ENCODE data around the gene CPNE8. TPM values are rescaled to one million over a fixed set of nuclear protein-coding genes. Genes with fewer than 3 reads are reported as not detected.
A peak's percentile ranks its signal among the peaks of the same experiment; 100 is the strongest.

CPNE8 gene
- total RNA-seq, 2 donors from 2014 or later: 7.6 to 9.6 TPM

DNA sequence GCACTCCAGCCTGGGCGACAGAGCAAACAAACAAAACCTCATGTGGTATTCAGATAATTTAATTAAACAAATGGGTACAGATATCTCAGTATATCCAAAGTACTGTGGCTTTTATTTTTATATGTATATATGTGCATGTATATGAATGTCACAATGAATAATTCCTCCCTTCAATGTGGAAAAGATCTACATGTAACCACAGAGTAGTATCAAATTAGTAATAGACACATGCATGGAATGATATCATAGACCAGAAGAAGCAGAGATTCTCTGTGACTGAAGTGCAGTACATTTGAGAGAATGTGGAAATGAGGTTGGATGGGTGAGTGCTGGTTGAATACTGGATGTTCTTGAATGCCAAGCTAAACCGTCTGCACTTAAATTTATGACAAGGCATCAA is 222.9 kb downstream of the CPNE8 start:
- TF ChIP-seq POLR2A (IDR thresholded peaks at IDR 0.05) (no peak), CTCF (IDR thresholded peaks at IDR 0.05) (no peak)
- no peaks in the 10 kb centered on the region for H3K4me1 ChIP-seq
- ATAC-seq (no peak), DNase-seq (no peak)
- no peaks in the 10 kb centered on the region for H3K9me3 ChIP-seq
- 65 to 69% methylated on average over 2 of the region's 2 CpGs for WGBS, 2 donors
- no peak overlapping the region for H3K4me3 ChIP-seq
- H3K27ac ChIP-seq: no peak overlapping the region
- H3K27me3 ChIP-seq: no peaks in the 10 kb centered on the region
- no peaks in the 10 kb centered on the region for H3K36me3 ChIP-seq (replicated peaks in 1 of 2; ENCODE audit: insufficient read depth in 1 of 2, low read depth in 2 of 2)
- intact Hi-C loops (cut with DNase I): no loop called here

- intact Hi-C loops (cut with DNase I): no loop called here
- no peaks in the 10 kb centered on the region for H3K9me3 ChIP-seq
- H3K4me3 ChIP-seq: no peak overlapping the region
- no peaks in the 10 kb centered on the region for H3K27me3 ChIP-seq
- DNase-seq (no peak), ATAC-seq (no peak)
- no peaks in the 10 kb centered on the region for H3K4me1 ChIP-seq
- no peak overlapping the region for H3K27ac ChIP-seq
- 41 to 63% methylated on average over 2 of the region's 2 CpGs for WGBS, 2 donors
- TF ChIP-seq CTCF (IDR thresholded peaks at IDR 0.05): no peak
- TF ChIP-seq POLR2A (IDR thresholded peaks at IDR 0.05): no peak
- no peaks in the 10 kb centered on the region for H3K36me3 ChIP-seq (replicated peaks in 1 of 2; ENCODE audit: insufficient read depth in 1 of 2, low read depth in 2 of 2)
These were observed 235.9 kb downstream of the CPNE8 start for GRCh38 chr12:38669530-38669929.

DNA sequence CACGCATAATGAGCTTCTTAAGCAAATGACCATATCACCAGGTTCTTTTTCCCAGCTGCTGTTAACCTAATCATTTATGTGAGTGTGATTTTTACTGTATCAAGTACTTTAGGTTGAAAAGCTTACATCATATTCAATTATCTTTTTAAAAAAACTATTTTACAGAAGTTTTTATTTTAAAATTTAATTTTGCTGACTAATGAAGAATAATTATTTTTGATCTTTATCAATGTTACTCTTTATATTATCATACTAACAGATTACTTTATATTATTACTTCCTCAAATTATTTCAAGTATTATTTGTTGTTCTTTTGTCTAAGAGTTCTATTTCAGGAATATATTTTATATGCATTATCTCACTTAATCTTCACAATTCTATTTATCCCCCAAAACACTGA is 236.3 kb downstream of the CPNE8 start:
- Histone ChIP-seq H3K36me3 (replicated peaks in 1 of 2; ENCODE audit: insufficient read depth in 1 of 2, low read depth in 2 of 2) (no peaks in the 10 kb centered on the region), H3K27me3 (no peaks in the 10 kb centered on the region), H3K4me1 (no peaks in the 10 kb centered on the region), H3K4me3 (no peak overlapping the region), H3K9me3 (no peaks in the 10 kb centered on the region), H3K27ac (no peak overlapping the region)
- DNase-seq: no peak
- 60 to 79% methylated on average over 1 of the region's 1 CpG for WGBS, 2 donors
- TF ChIP-seq CTCF (IDR thresholded peaks at IDR 0.05): no peak
- TF ChIP-seq POLR2A (IDR thresholded peaks at IDR 0.05): no peak
- intact Hi-C loops (cut with DNase I): no loop called here
- no peak for ATAC-seq

GRCh38 chr12:38666425-38666824 is 239.0 kb downstream of the CPNE8 start:
- ATAC-seq: no peak
- DNase-seq: no peak
- Histone ChIP-seq H3K36me3 (replicated peaks in 1 of 2; ENCODE audit: insufficient read depth in 1 of 2, low read depth in 2 of 2) (no peaks in the 10 kb centered on the region), H3K4me1 (no peaks in the 10 kb centered on the region), H3K9me3 (peaks cover 0 to 4% (median 0%) of the 10 kb centered on the region in 3 donors), H3K27me3 (no peaks in the 10 kb centered on the region), H3K27ac (no peak overlapping the region), H3K4me3 (no peak overlapping the region)
- intact Hi-C loops (cut with DNase I): no loop called here
- TF ChIP-seq POLR2A (IDR thresholded peaks at IDR 0.05) (no peak), CTCF (IDR thresholded peaks at IDR 0.05) (no peak)
- 69 to 75% methylated on average over 6 of the region's 6 CpGs for WGBS, 2 donors

GRCh38 chr12:38664661-38665269 is 240.6 kb downstream of the CPNE8 start:
- ATAC-seq (no peak), DNase-seq (no peak)
- Histone ChIP-seq H3K36me3 (replicated peaks in 1 of 2; ENCODE audit: insufficient read depth in 1 of 2, low read depth in 2 of 2) (no peaks in the 10 kb centered on the region), H3K4me1 (no peaks in the 10 kb centered on the region), H3K9me3 (peaks cover 0 to 4% (median 0%) of the 10 kb centered on the region in 3 donors), H3K27ac (no peak overlapping the region), H3K4me3 (no peak overlapping the region), H3K27me3 (no peaks in the 10 kb centered on the region)
- TF ChIP-seq POLR2A (IDR thresholded peaks at IDR 0.05) (no peak), CTCF (IDR thresholded peaks at IDR 0.05) (peak in 4 of 7 experiments; percentile 5 to 22 (median 10))
- intact Hi-C loops (cut with DNase I): no loop called here

All from body of pancreas (tissue), 4 donors.